Measurements from ENCODE around the gene BAMBI. TPM values are rescaled to one million over a fixed set of nuclear protein-coding genes. Genes with fewer than 3 reads are reported as not detected.

The BAMBI gene, protein sequence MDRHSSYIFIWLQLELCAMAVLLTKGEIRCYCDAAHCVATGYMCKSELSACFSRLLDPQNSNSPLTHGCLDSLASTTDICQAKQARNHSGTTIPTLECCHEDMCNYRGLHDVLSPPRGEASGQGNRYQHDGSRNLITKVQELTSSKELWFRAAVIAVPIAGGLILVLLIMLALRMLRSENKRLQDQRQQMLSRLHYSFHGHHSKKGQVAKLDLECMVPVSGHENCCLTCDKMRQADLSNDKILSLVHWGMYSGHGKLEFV
- polyA plus RNA-seq (2011; rRNA removed) (40.5 and 60.8 TPM in 2 replicates), polyA plus RNA-seq (2017; fragmentation: RNase III; extraction: RNeasy Plus Mini Kit Qiagen cat#74134 plus additional on column Dnase treatment) (23.2 to 26.1 TPM (median 25.6 TPM) in 3 replicates), polyA minus RNA-seq (2011; rRNA and poly(A)+ RNA removed) (25.2 and 32.9 TPM in 2 replicates)
- polyA plus RNA-seq (2012; cell fraction: cytosol; rRNA removed) = 20.6 and 25.0 TPM in 2 replicates
- 24.3 and 33.2 TPM in 2 replicates for polyA plus RNA-seq (2012; cell fraction: nucleus; rRNA removed)

DNA sequence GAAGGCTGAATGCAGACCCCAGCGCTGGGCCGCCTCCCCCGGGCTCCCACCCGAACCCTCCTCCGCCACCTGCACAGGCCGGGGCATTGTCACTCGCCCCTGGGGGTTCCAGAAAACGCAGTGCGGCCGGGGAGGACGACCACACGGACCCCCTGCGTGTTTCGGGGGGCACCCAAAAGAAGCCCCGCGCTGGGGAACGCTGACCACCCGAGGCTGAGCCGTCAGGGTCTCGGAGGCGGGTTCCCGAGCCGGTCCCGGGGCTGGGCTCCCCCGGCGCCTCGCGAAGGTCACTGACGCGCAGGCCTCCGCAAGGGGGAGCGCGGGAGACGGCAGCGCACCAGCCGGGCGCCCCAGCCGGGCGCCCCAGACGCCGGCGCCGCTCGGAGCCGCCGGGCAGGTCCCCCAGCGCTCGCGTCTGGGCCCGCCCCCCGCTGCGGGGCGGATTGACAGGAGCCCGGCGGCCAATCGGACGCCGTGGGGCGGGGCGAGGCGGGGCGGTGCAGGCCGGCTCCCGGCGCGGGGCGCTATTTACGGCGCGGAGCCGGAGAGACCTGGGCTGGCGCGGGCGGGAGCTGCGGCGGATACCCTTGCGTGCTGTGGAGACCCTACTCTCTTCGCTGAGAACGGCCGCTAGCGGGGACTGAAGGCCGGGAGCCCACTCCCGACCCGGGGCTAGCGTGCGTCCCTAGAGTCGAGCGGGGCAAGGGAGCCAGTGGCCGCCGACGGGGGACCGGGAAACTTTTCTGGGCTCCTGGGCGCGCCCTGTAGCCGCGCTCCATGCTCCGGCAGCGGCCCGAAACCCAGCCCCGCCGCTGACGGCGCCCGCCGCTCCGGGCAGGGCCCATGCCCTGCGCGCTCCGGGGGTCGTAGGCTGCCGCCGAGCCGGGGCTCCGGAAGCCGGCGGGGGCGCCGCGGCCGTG, at the start of gene BAMBI:
Gene BAMBI, plus strand, starts transcription at position 554 of the 920 bp plus-strand sequence. CDS start 377 bp downstream, outside the sequence.
- Histone ChIP-seq H3K4me1 (peaks cover 27% of the 10 kb centered on the region), H3K4me2 (peak within 1 kb of the TSS; percentile 95), H3K4me3 (peak within 1 kb of the TSS; percentile 99), H3K27ac (peak within 1 kb of the TSS; percentile 94), H3K9me3 (no peaks in the 10 kb centered on the region)
- POLR2A ChIA-PET = interaction anchor here (0.6 to 1.8 kb wide), 15 partner anchors 8 to 627 kb away, joined by 3 to 8 read pairs (median 3); no protein-coding TSS in a partner anchor
- FAIRE-seq (no peak), ATAC-seq (peak; percentile 94 to 97), DNase-seq (ENCODE audit: low read depth in 1 of 2, low spot score in 1 of 2) (peak; percentile 49 to 90)
- TF ChIP-seq CEBPB (IDR thresholded peaks at IDR 0.05) (no peak), SMC3 (IDR thresholded peaks at IDR 0.05) (peak; percentile 98), RFX5 (IDR thresholded peaks at IDR 0.05) (no peak; the same call in 1 of the 2 replicates), HOXB5 (CRISPR knock-in tag; IDR thresholded peaks at IDR 0.05) (no peak), CHD4 (IDR thresholded peaks at IDR 0.05; ENCODE audit: borderline replicate concordance) (no peak), JUN (IDR thresholded peaks at IDR 0.05) (peak; percentile 73 to 94), RAD21 (conservative IDR thresholded peaks at IDR 0.05 in 1 of 2, IDR thresholded peaks at IDR 0.05 in 1 of 2) (peak; percentile 57 to 95), POLR2A (IDR thresholded peaks at IDR 0.05; ENCODE audit: low read length) (peak; percentile 99), PHF8 (IDR thresholded peaks at IDR 0.05; ENCODE audit: borderline replicate concordance, low read depth) (peak; percentile 53; the same call in 1 of the 2 replicates), CBX8 (IDR thresholded peaks at IDR 0.05) (no peak), SREBF2 (IDR thresholded peaks at IDR 0.05) (no peak), EP300 (IDR thresholded peaks at IDR 0.05) (no peak), MAFK (IDR thresholded peaks at IDR 0.05; ENCODE audit: partially characterized antibody) (no peak)
- TF ChIP-seq, protein P1, sequence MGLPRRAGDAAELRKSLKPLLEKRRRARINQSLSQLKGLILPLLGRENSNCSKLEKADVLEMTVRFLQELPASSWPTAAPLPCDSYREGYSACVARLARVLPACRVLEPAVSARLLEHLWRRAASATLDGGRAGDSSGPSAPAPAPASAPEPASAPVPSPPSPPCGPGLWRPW (IDR thresholded peaks at IDR 0.05) = no peak
- TF ChIP-seq, protein P2, sequence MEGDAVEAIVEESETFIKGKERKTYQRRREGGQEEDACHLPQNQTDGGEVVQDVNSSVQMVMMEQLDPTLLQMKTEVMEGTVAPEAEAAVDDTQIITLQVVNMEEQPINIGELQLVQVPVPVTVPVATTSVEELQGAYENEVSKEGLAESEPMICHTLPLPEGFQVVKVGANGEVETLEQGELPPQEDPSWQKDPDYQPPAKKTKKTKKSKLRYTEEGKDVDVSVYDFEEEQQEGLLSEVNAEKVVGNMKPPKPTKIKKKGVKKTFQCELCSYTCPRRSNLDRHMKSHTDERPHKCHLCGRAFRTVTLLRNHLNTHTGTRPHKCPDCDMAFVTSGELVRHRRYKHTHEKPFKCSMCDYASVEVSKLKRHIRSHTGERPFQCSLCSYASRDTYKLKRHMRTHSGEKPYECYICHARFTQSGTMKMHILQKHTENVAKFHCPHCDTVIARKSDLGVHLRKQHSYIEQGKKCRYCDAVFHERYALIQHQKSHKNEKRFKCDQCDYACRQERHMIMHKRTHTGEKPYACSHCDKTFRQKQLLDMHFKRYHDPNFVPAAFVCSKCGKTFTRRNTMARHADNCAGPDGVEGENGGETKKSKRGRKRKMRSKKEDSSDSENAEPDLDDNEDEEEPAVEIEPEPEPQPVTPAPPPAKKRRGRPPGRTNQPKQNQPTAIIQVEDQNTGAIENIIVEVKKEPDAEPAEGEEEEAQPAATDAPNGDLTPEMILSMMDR (IDR thresholded peaks at IDR 0.05) = peak; percentile 87
- TF ChIP-seq, protein P3, sequence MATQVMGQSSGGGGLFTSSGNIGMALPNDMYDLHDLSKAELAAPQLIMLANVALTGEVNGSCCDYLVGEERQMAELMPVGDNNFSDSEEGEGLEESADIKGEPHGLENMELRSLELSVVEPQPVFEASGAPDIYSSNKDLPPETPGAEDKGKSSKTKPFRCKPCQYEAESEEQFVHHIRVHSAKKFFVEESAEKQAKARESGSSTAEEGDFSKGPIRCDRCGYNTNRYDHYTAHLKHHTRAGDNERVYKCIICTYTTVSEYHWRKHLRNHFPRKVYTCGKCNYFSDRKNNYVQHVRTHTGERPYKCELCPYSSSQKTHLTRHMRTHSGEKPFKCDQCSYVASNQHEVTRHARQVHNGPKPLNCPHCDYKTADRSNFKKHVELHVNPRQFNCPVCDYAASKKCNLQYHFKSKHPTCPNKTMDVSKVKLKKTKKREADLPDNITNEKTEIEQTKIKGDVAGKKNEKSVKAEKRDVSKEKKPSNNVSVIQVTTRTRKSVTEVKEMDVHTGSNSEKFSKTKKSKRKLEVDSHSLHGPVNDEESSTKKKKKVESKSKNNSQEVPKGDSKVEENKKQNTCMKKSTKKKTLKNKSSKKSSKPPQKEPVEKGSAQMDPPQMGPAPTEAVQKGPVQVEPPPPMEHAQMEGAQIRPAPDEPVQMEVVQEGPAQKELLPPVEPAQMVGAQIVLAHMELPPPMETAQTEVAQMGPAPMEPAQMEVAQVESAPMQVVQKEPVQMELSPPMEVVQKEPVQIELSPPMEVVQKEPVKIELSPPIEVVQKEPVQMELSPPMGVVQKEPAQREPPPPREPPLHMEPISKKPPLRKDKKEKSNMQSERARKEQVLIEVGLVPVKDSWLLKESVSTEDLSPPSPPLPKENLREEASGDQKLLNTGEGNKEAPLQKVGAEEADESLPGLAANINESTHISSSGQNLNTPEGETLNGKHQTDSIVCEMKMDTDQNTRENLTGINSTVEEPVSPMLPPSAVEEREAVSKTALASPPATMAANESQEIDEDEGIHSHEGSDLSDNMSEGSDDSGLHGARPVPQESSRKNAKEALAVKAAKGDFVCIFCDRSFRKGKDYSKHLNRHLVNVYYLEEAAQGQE (IDR thresholded peaks at IDR 0.05) = no peak
- TF ChIP-seq, protein P4, sequence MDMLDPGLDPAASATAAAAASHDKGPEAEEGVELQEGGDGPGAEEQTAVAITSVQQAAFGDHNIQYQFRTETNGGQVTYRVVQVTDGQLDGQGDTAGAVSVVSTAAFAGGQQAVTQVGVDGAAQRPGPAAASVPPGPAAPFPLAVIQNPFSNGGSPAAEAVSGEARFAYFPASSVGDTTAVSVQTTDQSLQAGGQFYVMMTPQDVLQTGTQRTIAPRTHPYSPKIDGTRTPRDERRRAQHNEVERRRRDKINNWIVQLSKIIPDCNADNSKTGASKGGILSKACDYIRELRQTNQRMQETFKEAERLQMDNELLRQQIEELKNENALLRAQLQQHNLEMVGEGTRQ (IDR thresholded peaks at IDR 0.05) = no peak
- TF ChIP-seq, protein P5, sequence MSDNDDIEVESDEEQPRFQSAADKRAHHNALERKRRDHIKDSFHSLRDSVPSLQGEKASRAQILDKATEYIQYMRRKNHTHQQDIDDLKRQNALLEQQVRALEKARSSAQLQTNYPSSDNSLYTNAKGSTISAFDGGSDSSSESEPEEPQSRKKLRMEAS (IDR thresholded peaks at IDR 0.05) = no peak
- TF ChIP-seq, protein P6, sequence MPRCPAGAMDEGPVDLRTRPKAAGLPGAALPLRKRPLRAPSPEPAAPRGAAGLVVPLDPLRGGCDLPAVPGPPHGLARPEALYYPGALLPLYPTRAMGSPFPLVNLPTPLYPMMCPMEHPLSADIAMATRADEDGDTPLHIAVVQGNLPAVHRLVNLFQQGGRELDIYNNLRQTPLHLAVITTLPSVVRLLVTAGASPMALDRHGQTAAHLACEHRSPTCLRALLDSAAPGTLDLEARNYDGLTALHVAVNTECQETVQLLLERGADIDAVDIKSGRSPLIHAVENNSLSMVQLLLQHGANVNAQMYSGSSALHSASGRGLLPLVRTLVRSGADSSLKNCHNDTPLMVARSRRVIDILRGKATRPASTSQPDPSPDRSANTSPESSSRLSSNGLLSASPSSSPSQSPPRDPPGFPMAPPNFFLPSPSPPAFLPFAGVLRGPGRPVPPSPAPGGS (IDR thresholded peaks at IDR 0.05) = peak; percentile 95
- TF ChIP-seq, protein P7, sequence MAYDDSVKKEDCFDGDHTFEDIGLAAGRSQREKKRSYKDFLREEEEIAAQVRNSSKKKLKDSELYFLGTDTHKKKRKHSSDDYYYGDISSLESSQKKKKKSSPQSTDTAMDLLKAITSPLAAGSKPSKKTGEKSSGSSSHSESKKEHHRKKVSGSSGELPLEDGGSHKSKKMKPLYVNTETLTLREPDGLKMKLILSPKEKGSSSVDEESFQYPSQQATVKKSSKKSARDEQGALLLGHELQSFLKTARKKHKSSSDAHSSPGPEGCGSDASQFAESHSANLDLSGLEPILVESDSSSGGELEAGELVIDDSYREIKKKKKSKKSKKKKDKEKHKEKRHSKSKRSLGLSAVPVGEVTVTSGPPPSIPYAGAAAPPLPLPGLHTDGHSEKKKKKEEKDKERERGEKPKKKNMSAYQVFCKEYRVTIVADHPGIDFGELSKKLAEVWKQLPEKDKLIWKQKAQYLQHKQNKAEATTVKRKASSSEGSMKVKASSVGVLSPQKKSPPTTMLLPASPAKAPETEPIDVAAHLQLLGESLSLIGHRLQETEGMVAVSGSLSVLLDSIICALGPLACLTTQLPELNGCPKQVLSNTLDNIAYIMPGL (CRISPR knock-in tag; IDR thresholded peaks at IDR 0.05; ENCODE audit: borderline replicate concordance) = no peak
- TF ChIP-seq, protein P8, sequence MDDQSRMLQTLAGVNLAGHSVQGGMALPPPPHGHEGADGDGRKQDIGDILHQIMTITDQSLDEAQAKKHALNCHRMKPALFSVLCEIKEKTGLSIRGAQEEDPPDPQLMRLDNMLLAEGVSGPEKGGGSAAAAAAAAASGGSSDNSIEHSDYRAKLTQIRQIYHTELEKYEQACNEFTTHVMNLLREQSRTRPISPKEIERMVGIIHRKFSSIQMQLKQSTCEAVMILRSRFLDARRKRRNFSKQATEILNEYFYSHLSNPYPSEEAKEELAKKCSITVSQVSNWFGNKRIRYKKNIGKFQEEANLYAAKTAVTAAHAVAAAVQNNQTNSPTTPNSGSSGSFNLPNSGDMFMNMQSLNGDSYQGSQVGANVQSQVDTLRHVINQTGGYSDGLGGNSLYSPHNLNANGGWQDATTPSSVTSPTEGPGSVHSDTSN (IDR thresholded peaks at IDR 0.05) = no peak
- CTCF ChIA-PET = interaction anchor here (0.6 to 4.4 kb wide), 37 partner anchors 9 to 647 kb away, joined by 3 to 42 read pairs (median 4); no protein-coding TSS in a partner anchor
- 3% methylated on average over 18 of the region's 120 CpGs for WGBS (ENCODE audit: missing lambda C conversion rate)

Data from A549 (cell line).